ENCODE data around the gene LY9. TPM values are rescaled to one million over a fixed set of nuclear protein-coding genes. Genes with fewer than 3 reads are reported as not detected.

Gene LY9
- total RNA-seq, 1 experiment from 2014 or later = not detected

DNA sequence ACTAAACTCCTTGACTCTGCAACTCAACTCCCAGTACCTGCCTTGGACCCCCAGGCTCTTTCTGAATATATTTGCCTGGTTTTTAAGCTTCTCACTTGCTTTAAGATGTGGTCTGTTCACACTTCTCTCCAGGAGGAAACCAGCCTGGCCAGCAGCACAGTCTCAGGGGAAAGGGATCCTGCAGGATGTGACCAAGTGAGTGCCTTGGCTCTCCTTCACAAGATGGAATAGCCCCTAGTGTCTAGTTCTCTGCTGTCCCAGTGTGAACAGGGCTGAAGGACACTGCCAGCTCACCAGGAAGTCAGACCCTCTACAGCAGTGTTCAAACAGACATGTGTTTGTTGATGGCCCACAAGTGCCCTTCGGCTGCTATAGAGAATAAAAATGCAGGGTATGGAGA lies 33.8 kb downstream of the LY9 start:
- no peak overlapping the region for H4K5ac ChIP-seq (ENCODE audit: insufficient read length, low read depth, low read length)
- H3K23me2 ChIP-seq (ENCODE audit: insufficient read length, low read depth, low read length, poor library complexity, severe bottlenecking) = no peaks in the 10 kb centered on the region
- TF ChIP-seq, protein P1, sequence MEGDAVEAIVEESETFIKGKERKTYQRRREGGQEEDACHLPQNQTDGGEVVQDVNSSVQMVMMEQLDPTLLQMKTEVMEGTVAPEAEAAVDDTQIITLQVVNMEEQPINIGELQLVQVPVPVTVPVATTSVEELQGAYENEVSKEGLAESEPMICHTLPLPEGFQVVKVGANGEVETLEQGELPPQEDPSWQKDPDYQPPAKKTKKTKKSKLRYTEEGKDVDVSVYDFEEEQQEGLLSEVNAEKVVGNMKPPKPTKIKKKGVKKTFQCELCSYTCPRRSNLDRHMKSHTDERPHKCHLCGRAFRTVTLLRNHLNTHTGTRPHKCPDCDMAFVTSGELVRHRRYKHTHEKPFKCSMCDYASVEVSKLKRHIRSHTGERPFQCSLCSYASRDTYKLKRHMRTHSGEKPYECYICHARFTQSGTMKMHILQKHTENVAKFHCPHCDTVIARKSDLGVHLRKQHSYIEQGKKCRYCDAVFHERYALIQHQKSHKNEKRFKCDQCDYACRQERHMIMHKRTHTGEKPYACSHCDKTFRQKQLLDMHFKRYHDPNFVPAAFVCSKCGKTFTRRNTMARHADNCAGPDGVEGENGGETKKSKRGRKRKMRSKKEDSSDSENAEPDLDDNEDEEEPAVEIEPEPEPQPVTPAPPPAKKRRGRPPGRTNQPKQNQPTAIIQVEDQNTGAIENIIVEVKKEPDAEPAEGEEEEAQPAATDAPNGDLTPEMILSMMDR (conservative IDR thresholded peaks at IDR 0.05) = no peak
- no peaks in the 10 kb centered on the region for H3K27me3 ChIP-seq (ENCODE audit: insufficient read depth, low read length)
- no peak overlapping the region for H3K4me3 Mint-ChIP-seq
- H2BK12ac ChIP-seq (ENCODE audit: insufficient read length, low read depth, low read length) = no peak overlapping the region
- no peaks in the 10 kb centered on the region for H4K20me1 ChIP-seq (ENCODE audit: control insufficient read depth, insufficient read depth, insufficient read length)
- no peak overlapping the region for H2BK20ac ChIP-seq (ENCODE audit: low read depth, low read length, poor library complexity, severe bottlenecking)
- H2BK15ac ChIP-seq (ENCODE audit: low read depth, low read length) = no peak overlapping the region
- no peak overlapping the region for H3K27ac Mint-ChIP-seq
- WGBS (ENCODE audit: extremely low coverage, insufficient read length, low lambda C conversion rate) = no CpG with 5 or more reads among the region's 1 CpG
- H3K4me2 ChIP-seq (ENCODE audit: insufficient read depth, insufficient read length, low read length) = no peak overlapping the region
- DNase-seq = no peak
- H3K27me3 Mint-ChIP-seq (ENCODE audit: low read depth) = peaks cover 2% of the 10 kb centered on the region; the same call in 1 of the 2 replicates
- no peak overlapping the region for H3K4ac ChIP-seq (ENCODE audit: low read depth, low read length)
- H4K8ac ChIP-seq (replicated peaks; ENCODE audit: insufficient read length, low read depth, low read length) = no peak overlapping the region
- no peak overlapping the region for H2AFZ ChIP-seq (ENCODE audit: low read length)
- H3K9ac ChIP-seq (ENCODE audit: extremely low read depth, insufficient read length, low read length) = no peak overlapping the region
- H3K79me2 ChIP-seq (ENCODE audit: insufficient read depth, low read length) = no peaks in the 10 kb centered on the region
- no peak overlapping the region for H4K91ac ChIP-seq (ENCODE audit: insufficient read length, low read depth, low read length)
- H3K18ac ChIP-seq (ENCODE audit: insufficient read length, low read depth, low read length) = no peak overlapping the region
- no peaks in the 10 kb centered on the region for H3K4me1 ChIP-seq (ENCODE audit: insufficient read depth, low read length)
- H3T11ph ChIP-seq (ENCODE audit: low read length) = no peak overlapping the region
- H3K4me1 Mint-ChIP-seq = peaks cover 8 to 15% of the 10 kb centered on the region in 2 experiments
- no peaks in the 10 kb centered on the region for H3K79me1 ChIP-seq (ENCODE audit: insufficient read depth, low read depth, low read length, poor library complexity, severe bottlenecking)
- no peak overlapping the region for H2AK5ac ChIP-seq (ENCODE audit: insufficient read length, low read length)
- no peaks in the 10 kb centered on the region for H3K9me3 ChIP-seq (ENCODE audit: control insufficient read depth, low read depth, low read length)
- no peak overlapping the region for H2BK120ac ChIP-seq (ENCODE audit: low read depth, low read length, poor library complexity, severe bottlenecking)
- no peak overlapping the region for H3K56ac ChIP-seq (ENCODE audit: insufficient read length, low read depth, low read length)
- no peak overlapping the region for H3K14ac ChIP-seq (ENCODE audit: insufficient read depth, low read length)
- H2BK5ac ChIP-seq (ENCODE audit: insufficient read length, low read length) = no peak overlapping the region
- no peak overlapping the region for H3K27ac ChIP-seq (ENCODE audit: insufficient read length, low read depth, low read length)
- no peaks in the 10 kb centered on the region for H3K36me3 Mint-ChIP-seq (ENCODE audit: insufficient read depth in 1 of 3, low read depth in 3 of 3)
- H3K9me3 Mint-ChIP-seq = no peaks in the 10 kb centered on the region
- H3K23ac ChIP-seq (ENCODE audit: insufficient read length, low read depth, low read length) = no peak overlapping the region
